A673 (cell line): Measurements from ENCODE around the gene NHS. TPM values are rescaled to one million over a fixed set of nuclear protein-coding genes. Genes with fewer than 3 reads are reported as not detected.

Source experiments
- BruUV-seq: library from RNA; stranded (reverse); fragments of 400-500 nt; replicated peaks from 2 replicates; lab custom pipeline; 2021; lab: Mats Ljungman, UMichigan
- CTCF ChIA-PET: fragments of 300-600 bp; sonication (Branson Sonifier 250); formaldehyde crosslinking; loops from one replicate; lab custom pipeline; 2022; ENCODE audit warnings: antibody characterized with exemption; lab: Charles Lee
- POLR2A ChIA-PET: fragments of 300-600 bp; sonication (Branson Sonifier 250); formaldehyde crosslinking; loops from one replicate; lab custom pipeline; 2022; ENCODE audit warnings: antibody characterized with exemption; ENCODE audit not compliant: low non-redundant PET; lab: Charles Lee
- DNase-seq: peaks from one replicate; pipeline ENCODE4 v3.0.0-alpha.2; 2015; ENCODE audit warnings: low spot score
- H3K27ac ChIP-seq: fragments of 200-600 bp; sonication (generic); 2 replicates; pipeline ENCODE4 v1.5.1; 2016; ENCODE audit warnings: mixed run types, low read depth, mild to moderate bottlenecking, mixed read lengths, antibody characterized with exemption, low read length; ENCODE audit not compliant: poor library complexity, severe bottlenecking
- H3K27me3 ChIP-seq: fragments of 200-600 bp; sonication (generic); replicated peaks from 2 replicates; pipeline ENCODE4 v1.6.1; 2017; ENCODE audit warnings: mixed run types, low read depth, mild to moderate bottlenecking, mixed read lengths, antibody characterized with exemption, low read length; ENCODE audit not compliant: insufficient read depth, poor library complexity
- H3K36me3 ChIP-seq: fragments of 200-600 bp; sonication (generic); 2 replicates; pipeline ENCODE4 v1.6.1; 2016; ENCODE audit warnings: mixed run types, mild to moderate bottlenecking, mixed read lengths, antibody characterized with exemption, low read length; ENCODE audit not compliant: insufficient read depth, poor library complexity, severe bottlenecking
- H3K4me1 ChIP-seq: fragments of 200-600 bp; sonication (generic); 2 replicates; pipeline ENCODE4 v1.6.1; 2017; ENCODE audit warnings: mixed run types, mild to moderate bottlenecking, mixed read lengths, antibody characterized with exemption, low read length; ENCODE audit not compliant: insufficient read depth, poor library complexity, severe bottlenecking
- H3K4me3 ChIP-seq: fragments of 200-600 bp; sonication (generic); 2 replicates; pipeline ENCODE4 v1.5.1; 2016; ENCODE audit warnings: low read depth, mixed run types, mild to moderate bottlenecking, mixed read lengths, low read length; ENCODE audit not compliant: poor library complexity, severe bottlenecking
- H3K9me3 ChIP-seq: fragments of 200-600 bp; sonication (generic); 2 replicates; pipeline ENCODE4 v1.6.1; 2016; ENCODE audit warnings: mixed run types, low read depth, mild to moderate bottlenecking, mixed read lengths, antibody characterized with exemption, low read length; ENCODE audit not compliant: poor library complexity, severe bottlenecking
- EZH2 ChIP-seq: fragments of 200-600 bp; sonication (generic); IDR thresholded peaks from 2 replicates; pipeline ENCODE4 v1.6.1; 2017; ENCODE audit warnings: borderline replicate concordance, low read depth, mild to moderate bottlenecking, mixed read lengths, antibody characterized with exemption, low read length; ENCODE audit not compliant: poor library complexity, severe bottlenecking
- intact Hi-C: fragments of 100-400 bp; cut with micrococcal nuclease; formaldehyde crosslinking; loops from one replicate; pipeline ENCODE4 v1.10.0; 2022; ENCODE audit not compliant: unreplicated experiment
- total RNA-seq: library from RNA; stranded (reverse); gene quantifications from 2 replicates; pipeline ENCODE4 v1.2.3, GENCODE V29; 2021
- TF ChIP-seq, protein P1 (sequence below): fragments of 300-800, 200-600 bp; sonication (generic); conservative IDR thresholded peaks from 2 replicates; pipeline ENCODE4 v1.5.1; 2017; ENCODE audit warnings: low read depth, mild to moderate bottlenecking, antibody characterized with exemption, low read length, moderate library complexity, mixed read lengths

The NHS gene
- total RNA-seq, 1 experiment from 2014 or later: 0.37 TPM

DNA sequence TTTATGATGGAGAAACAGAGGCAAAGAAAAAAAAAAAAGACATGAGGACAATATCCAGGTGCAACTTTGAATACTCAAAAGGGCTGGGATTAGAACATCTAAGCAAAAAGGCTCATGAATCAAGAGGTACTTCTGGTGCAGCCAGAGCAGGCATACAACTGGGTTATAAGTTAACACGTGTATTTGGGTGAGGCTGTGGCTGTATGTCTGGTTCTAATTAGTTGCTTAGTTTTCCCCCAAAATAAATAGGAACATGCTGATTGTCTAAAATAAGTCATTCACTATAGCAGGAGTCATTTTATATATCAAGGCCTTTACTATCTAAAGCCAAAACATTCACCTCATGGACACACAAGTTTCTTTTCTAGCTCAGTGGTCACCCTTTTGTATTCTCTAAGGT lies 20.2 kb downstream of the NHS start:
- H3K27ac ChIP-seq: no peak overlapping the region
- intact Hi-C loops: no loop called here
- no peak overlapping the region for H3K4me3 ChIP-seq
- H3K9me3 ChIP-seq: no peaks in the 10 kb centered on the region
- H3K4me1 ChIP-seq: no peaks in the 10 kb centered on the region
- H3K27me3 ChIP-seq: no peaks in the 10 kb centered on the region
- ChIA-PET CTCF (no interaction called here), POLR2A (no interaction called here)
- no peak for DNase-seq
- TF ChIP-seq, protein P1, sequence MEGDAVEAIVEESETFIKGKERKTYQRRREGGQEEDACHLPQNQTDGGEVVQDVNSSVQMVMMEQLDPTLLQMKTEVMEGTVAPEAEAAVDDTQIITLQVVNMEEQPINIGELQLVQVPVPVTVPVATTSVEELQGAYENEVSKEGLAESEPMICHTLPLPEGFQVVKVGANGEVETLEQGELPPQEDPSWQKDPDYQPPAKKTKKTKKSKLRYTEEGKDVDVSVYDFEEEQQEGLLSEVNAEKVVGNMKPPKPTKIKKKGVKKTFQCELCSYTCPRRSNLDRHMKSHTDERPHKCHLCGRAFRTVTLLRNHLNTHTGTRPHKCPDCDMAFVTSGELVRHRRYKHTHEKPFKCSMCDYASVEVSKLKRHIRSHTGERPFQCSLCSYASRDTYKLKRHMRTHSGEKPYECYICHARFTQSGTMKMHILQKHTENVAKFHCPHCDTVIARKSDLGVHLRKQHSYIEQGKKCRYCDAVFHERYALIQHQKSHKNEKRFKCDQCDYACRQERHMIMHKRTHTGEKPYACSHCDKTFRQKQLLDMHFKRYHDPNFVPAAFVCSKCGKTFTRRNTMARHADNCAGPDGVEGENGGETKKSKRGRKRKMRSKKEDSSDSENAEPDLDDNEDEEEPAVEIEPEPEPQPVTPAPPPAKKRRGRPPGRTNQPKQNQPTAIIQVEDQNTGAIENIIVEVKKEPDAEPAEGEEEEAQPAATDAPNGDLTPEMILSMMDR: no peak
- no peak for TF ChIP-seq EZH2
- BruUV-seq: no TSS peak
- H3K36me3 ChIP-seq: no peaks in the 10 kb centered on the region

DNA sequence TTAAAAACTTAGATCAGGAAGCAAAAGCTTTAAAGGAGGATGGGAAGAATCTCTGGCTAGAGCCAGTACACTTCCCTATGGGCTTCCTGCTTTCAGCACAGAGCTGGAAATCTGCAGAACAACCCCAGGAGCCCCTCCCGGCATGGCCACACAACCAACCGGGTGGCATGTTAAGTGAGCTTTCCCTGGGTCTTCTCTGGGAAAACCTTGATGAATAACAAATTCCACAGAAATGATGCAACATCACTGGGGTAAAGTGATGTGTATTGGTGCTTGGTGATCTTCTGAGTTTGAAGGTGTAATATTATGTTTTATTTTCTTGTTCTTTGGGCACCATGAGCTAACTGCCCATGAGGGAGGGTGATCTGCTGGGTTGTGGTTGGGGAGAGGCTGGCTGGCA lies 22.1 kb downstream of the NHS start:
- POLR2A ChIA-PET: no interaction called here

DNA sequence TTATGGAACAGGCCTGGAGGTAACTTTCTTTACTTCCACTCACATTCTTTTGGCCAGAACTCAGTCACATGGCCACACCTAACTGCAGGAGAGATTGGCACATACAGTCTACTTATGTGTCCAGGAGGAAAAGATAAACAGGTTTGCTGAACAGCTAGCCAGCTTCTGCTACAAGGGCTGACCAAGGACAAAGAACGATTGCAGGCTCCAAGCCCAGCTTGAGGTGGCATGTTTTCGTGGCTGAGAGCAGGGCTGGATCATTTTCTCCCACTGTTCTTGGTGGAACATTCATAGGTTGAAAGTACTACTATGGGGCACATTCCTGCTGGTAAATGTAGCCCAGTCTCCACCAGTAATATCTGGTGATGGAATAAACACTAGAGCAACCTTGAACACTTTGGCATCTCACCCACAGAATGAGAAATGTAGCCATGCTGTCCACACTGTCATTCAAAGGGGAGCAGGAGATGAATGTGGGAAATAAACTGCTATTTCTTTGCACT lies 28.2 kb downstream of the NHS start:
- intact Hi-C loops: no loop called here
- Histone ChIP-seq H3K36me3 (no peaks in the 10 kb centered on the region), H3K27me3 (peaks cover 4% of the 10 kb centered on the region), H3K9me3 (no peaks in the 10 kb centered on the region), H3K4me1 (no peaks in the 10 kb centered on the region), H3K4me3 (no peak overlapping the region), H3K27ac (no peak overlapping the region)
- TF ChIP-seq EZH2: no peak
- TF ChIP-seq, protein P1: no peak
- ChIA-PET POLR2A (no interaction called here), CTCF (no interaction called here)
- no peak for DNase-seq
- BruUV-seq: no TSS peak

More for the DNA sequence above, 22.1 kb downstream of the NHS start:
- Histone ChIP-seq H3K36me3 (no peaks in the 10 kb centered on the region), H3K4me3 (no peak overlapping the region), H3K27ac (no peak overlapping the region), H3K4me1 (no peaks in the 10 kb centered on the region), H3K27me3 (no peaks in the 10 kb centered on the region), H3K9me3 (no peaks in the 10 kb centered on the region)
- TF ChIP-seq, protein P1: no peak
- no peak for TF ChIP-seq EZH2
- no peak for DNase-seq
- no TSS peak for BruUV-seq
- intact Hi-C loops: no loop called here
- CTCF ChIA-PET: no interaction called here
